Activated T-helper 1 cell treated with anti-CD3 and anti-CD28 coated beads, Interleukin-2, amount 50 U/mL, for 16 hours (primary cell): ENCODE results near the gene DENND2C.

Experiments used
- DNase-seq, 2 donors: peaks; one replicate each; pipeline ENCODE4 v3.0.0-alpha.2; 2020; ENCODE audit warnings: low read depth in 1 of 2, low spot score in 1 of 2

Gene DENND2C

GRCh38 chr1:114547076-114547475, 122.8 kb downstream of the DENND2C start:
- DNase-seq, result no peak

- DNase-seq, result no peak
These were observed 124.1 kb downstream of the DENND2C start for GRCh38 chr1:114545796-114546195.

GRCh38 chr1:114545315-114545714, 124.5 kb downstream of the DENND2C start:
- no peak for DNase-seq

GRCh38 chr1:114540821-114541220, 129.0 kb downstream of the DENND2C start:
- DNase-seq, result no peak

GRCh38 chr1:114540272-114540671, 129.6 kb downstream of the DENND2C start:
- DNase-seq, result no peak

- DNase-seq, result no peak
These were observed 133.8 kb downstream of the DENND2C start for GRCh38 chr1:114536043-114536442.

- no peak for DNase-seq
These were observed 134.4 kb downstream of the DENND2C start for GRCh38 chr1:114535401-114535800.
